MM.1S (cell line): ENCODE data around the gene MAMLD1.

ENCODE experiments used
- DNase-seq: peaks from one replicate; pipeline ENCODE4 v3.0.0-alpha.2; 2015
- H2AFZ ChIP-seq: fragments of 300-600 bp; sonication (generic); 2 replicates; pipeline ENCODE4 v1.6.0; 2016; ENCODE audit warnings: antibody characterized with exemption, low read length
- H3F3A ChIP-seq: fragments of 300-600 bp; sonication (generic); 2 replicates; pipeline ENCODE4 v1.6.1; 2016; ENCODE audit warnings: mild to moderate bottlenecking, antibody characterized with exemption, low read length, moderate library complexity, mixed read lengths; ENCODE audit not compliant: insufficient read depth
- H3K27ac ChIP-seq: fragments of 300-600 bp; sonication (generic); 2 replicates; pipeline ENCODE4 v1.5.1; 2016; ENCODE audit warnings: mild to moderate bottlenecking, low read length
- H3K27me3 ChIP-seq: fragments of 300-600 bp; sonication (generic); replicated peaks from 2 replicates; pipeline ENCODE4 v1.6.0; 2016; ENCODE audit warnings: low read length; ENCODE audit not compliant: insufficient read depth
- H3K36me3 ChIP-seq: fragments of 300-600 bp; sonication (generic); replicated peaks from 2 replicates; pipeline ENCODE4 v1.6.1; 2016; ENCODE audit warnings: mild to moderate bottlenecking, low read length, mixed read lengths; ENCODE audit not compliant: insufficient read depth
- H3K4me1 ChIP-seq: fragments of 300-600 bp; sonication (generic); 2 replicates; pipeline ENCODE4 v1.6.1; 2016; ENCODE audit warnings: low read length, mixed read lengths
- H3K4me2 ChIP-seq: fragments of 300-600 bp; sonication (generic); 2 replicates; pipeline ENCODE4 v1.6.0; 2016; ENCODE audit warnings: low read depth, low read length
- H3K4me3 ChIP-seq: fragments of 300-600 bp; sonication (generic); 2 replicates; pipeline ENCODE4 v1.5.1; 2016; ENCODE audit warnings: low read length, mixed read lengths
- H3K79me2 ChIP-seq: fragments of 300-600 bp; sonication (generic); 2 replicates; pipeline ENCODE4 v1.6.1; 2016; ENCODE audit warnings: mixed run types, low read length, mixed read lengths
- H3K9ac ChIP-seq: fragments of 300-600 bp; sonication (generic); 2 replicates; pipeline ENCODE4 v1.6.1; 2016; ENCODE audit warnings: low read length, mixed read lengths
- H3K9me2 ChIP-seq: fragments of 300-600 bp; sonication (generic); replicated peaks from 2 replicates; pipeline ENCODE4 v1.6.1; 2016; ENCODE audit warnings: mild to moderate bottlenecking, low read length, mixed read lengths; ENCODE audit not compliant: insufficient read depth
- H3K9me3 ChIP-seq: fragments of 300-600 bp; sonication (generic); replicated peaks from 2 replicates; pipeline ENCODE4 v1.6.1; 2016; ENCODE audit warnings: mild to moderate bottlenecking, low read length, mixed read lengths; ENCODE audit not compliant: insufficient read depth
- H4K20me1 ChIP-seq: fragments of 300-600 bp; sonication (generic); 2 replicates; pipeline ENCODE4 v1.6.1; 2016; ENCODE audit warnings: mild to moderate bottlenecking, low read length, moderate library complexity, mixed read lengths; ENCODE audit not compliant: insufficient read depth
- CTCF ChIP-seq: fragments of 300-600 bp; sonication (generic); IDR thresholded peaks from 2 replicates; pipeline ENCODE4 v1.5.1; 2016; ENCODE audit warnings: antibody characterized with exemption, low read length, mixed read lengths
- EZH2 ChIP-seq: fragments of 300-600 bp; sonication (generic); optimal IDR thresholded peaks from 2 replicates; pipeline ENCODE3; 2017; ENCODE audit warnings: low read depth, mild to moderate bottlenecking, antibody characterized with exemption, low read length, mixed read lengths
- EZH2phosphoT487 ChIP-seq: fragments of 300-600 bp; sonication (generic); IDR thresholded peaks from 2 replicates; pipeline ENCODE4 v1.6.1; 2018; ENCODE audit warnings: antibody characterized with exemption, low read length

Gene MAMLD1

GRCh38 chrX:150366951-150367545, 3.9 kb downstream of the MAMLD1 start:
- Histone ChIP-seq H3K27me3 (peaks cover 9% of the 10 kb centered on the region; the same call in 1 of the 2 replicates), H3F3A (no peaks in the 10 kb centered on the region), H3K9me2 (no peaks in the 10 kb centered on the region), H3K9me3 (no peaks in the 10 kb centered on the region), H3K4me2 (no peak overlapping the region), H3K36me3 (no peaks in the 10 kb centered on the region), H3K4me3 (no peak overlapping the region), H2AFZ (no peak overlapping the region), H3K9ac (no peak overlapping the region), H3K79me2 (no peaks in the 10 kb centered on the region), H4K20me1 (no peaks in the 10 kb centered on the region), H3K4me1 (no peaks in the 10 kb centered on the region), H3K27ac (no peak overlapping the region)
- TF ChIP-seq EZH2phosphoT487 (no peak), EZH2 (no peak)
- no peak for DNase-seq

GRCh38 chrX:150370589-150371312, 7.6 kb downstream of the MAMLD1 start:
- no peaks in the 10 kb centered on the region for H4K20me1 ChIP-seq
- H3K27ac ChIP-seq, result no peak overlapping the region

GRCh38 chrX:150371877-150372276, 8.8 kb downstream of the MAMLD1 start:
- no peaks in the 10 kb centered on the region for H3K9me2 ChIP-seq
- no peaks in the 10 kb centered on the region for H4K20me1 ChIP-seq
- no peak overlapping the region for H3K4me2 ChIP-seq
- H3K27ac ChIP-seq, result no peak overlapping the region
- H3K9me3 ChIP-seq, result no peaks in the 10 kb centered on the region
- no peaks in the 10 kb centered on the region for H3K79me2 ChIP-seq
- no peaks in the 10 kb centered on the region for H3K4me1 ChIP-seq
- H3K4me3 ChIP-seq, result no peak overlapping the region
- TF ChIP-seq EZH2 (no peak), CTCF (no peak), EZH2phosphoT487 (no peak)
- H3F3A ChIP-seq, result no peaks in the 10 kb centered on the region
- no peak overlapping the region for H3K9ac ChIP-seq
- H3K36me3 ChIP-seq, result no peaks in the 10 kb centered on the region
- H2AFZ ChIP-seq, result no peak overlapping the region
- DNase-seq, result no peak
- no peaks in the 10 kb centered on the region for H3K27me3 ChIP-seq

More at GRCh38 chrX:150370589-150371312, 7.6 kb downstream of the MAMLD1 start:
- no peak for DNase-seq
- H3K9me2 ChIP-seq, result no peaks in the 10 kb centered on the region
- H3K27me3 ChIP-seq, result no peaks in the 10 kb centered on the region
- H3K4me2 ChIP-seq, result no peak overlapping the region
- TF ChIP-seq CTCF, result no peak
- no peak for TF ChIP-seq EZH2phosphoT487
- no peak for TF ChIP-seq EZH2
- no peak overlapping the region for H3K9ac ChIP-seq
- H3K79me2 ChIP-seq, result no peaks in the 10 kb centered on the region
- H2AFZ ChIP-seq, result no peak overlapping the region
- H3K4me3 ChIP-seq, result no peak overlapping the region
- no peaks in the 10 kb centered on the region for H3K4me1 ChIP-seq
- H3K36me3 ChIP-seq, result no peaks in the 10 kb centered on the region
- no peaks in the 10 kb centered on the region for H3K9me3 ChIP-seq
- no peaks in the 10 kb centered on the region for H3F3A ChIP-seq

- Histone ChIP-seq H3K79me2 (no peaks in the 10 kb centered on the region), H3K27me3 (no peaks in the 10 kb centered on the region), H4K20me1 (no peaks in the 10 kb centered on the region), H2AFZ (no peak overlapping the region), H3K9me2 (no peaks in the 10 kb centered on the region), H3K27ac (no peak overlapping the region), H3K4me2 (no peak overlapping the region), H3K4me3 (no peak overlapping the region), H3K36me3 (no peaks in the 10 kb centered on the region), H3K9me3 (no peaks in the 10 kb centered on the region), H3K9ac (no peak overlapping the region), H3F3A (no peaks in the 10 kb centered on the region), H3K4me1 (no peaks in the 10 kb centered on the region)
- no peak for TF ChIP-seq EZH2
- no peak for TF ChIP-seq EZH2phosphoT487
- no peak for TF ChIP-seq CTCF
- no peak for DNase-seq
Observed at GRCh38 chrX:150372280-150372679, 9.2 kb downstream of the MAMLD1 start.
